Activated CD8-positive, alpha-beta memory T cell treated with anti-CD3 and anti-CD28 coated beads, Interleukin-2, amount 50 U/mL, for 24 hours (primary cell): ENCODE data around the gene IHH.
A peak's percentile ranks its signal among the peaks of the same experiment; 100 is the strongest.

Source experiments
- DNase-seq: peaks from one replicate; pipeline ENCODE4 v3.0.0-alpha.2; 2020; ENCODE audit errors: extremely low read depth

IHH gene

DNA sequence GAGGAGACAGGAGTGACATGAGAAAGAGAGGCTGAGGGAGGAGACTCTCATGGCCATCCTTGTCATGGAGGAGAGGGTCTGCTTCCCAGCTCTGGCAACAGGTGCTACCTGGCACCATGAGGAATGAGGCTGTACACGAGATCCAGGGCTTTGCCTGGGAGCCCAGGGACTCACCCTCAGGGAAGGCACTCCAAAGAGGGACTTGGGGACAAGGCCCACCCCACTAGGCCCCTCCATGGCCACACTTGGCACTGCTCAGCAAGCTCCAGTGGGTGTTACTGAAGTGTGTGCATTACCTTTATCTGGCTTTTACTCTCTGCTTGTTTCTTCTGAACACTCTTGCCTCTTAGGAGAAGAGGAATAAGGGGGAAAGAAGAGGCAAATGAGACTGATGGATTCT, 22.1 kb downstream of the IHH start:
- DNase-seq, result no peak

DNA sequence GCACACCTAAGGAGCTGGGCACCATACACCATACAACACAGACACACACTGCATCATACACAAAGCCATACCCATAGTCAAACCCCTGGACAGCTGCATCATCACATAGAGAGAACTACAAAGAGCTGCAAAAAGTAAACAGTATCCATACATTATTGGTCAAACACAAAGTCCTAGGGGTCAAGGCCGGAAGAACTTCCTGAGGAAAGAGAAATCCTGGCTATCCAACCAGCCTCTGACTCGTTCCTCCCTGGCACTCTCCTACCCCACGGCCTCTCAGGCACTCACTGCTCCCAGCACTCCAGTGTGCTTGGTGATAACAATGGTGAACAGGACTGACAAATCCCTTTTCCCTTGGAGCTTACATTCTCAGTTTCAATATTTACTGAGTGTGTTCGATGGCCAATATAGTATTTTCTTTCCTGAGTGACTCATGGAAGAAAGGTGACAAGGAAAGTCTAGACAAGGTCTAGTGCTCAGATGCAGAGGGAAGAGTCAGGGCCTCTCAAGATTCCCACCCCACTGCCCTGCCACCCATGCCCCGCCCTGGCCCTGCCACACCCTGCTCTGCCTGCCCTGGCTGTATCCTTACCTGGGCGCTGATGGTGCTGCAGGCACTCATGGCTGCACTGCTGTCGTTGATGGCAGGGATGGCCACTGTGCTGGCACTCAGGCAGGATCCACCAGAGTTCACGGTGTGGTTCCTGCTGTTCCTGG, 22.8 kb downstream of the IHH start:
- no peak for DNase-seq

DNA sequence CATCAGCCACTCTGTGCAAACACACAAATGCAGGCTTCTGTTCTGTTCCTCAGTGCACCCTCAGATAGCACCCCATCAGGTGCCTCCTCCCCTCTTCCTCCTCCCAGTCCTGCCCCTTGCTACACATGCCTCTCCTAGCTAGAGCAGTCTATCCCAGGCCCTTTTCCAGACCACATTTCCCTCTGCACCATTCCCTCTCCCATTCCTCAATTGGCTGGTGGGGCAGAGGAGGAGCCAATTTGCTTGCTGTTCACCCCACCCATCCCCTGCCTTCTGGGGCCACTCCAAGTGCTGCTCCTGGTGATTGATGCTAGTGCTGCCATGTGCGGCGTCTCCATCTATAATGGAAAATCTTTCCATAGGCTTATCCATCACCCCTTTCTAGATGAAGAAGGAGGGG, 24.8 kb downstream of the IHH start:
- no peak for DNase-seq

DNA sequence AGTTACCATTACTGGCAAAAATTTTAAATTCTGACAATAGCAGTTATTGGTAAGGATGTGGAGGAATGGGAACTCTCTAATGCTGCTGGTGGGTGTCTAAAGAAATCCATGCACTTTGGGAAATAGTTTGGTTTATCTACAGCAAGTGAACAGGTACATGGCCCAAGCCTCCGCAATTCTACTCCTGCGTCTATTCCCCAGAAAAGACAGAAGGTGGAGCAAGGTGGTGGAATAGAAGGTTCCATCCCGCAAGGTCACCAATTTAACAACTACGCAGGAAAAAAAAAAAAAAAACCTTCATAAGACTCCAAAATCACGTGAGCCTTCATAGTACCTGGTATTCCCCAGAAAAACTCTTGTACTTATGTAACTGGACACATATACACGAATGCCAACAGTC, 25.9 kb downstream of the IHH start:
- no peak for DNase-seq

DNA sequence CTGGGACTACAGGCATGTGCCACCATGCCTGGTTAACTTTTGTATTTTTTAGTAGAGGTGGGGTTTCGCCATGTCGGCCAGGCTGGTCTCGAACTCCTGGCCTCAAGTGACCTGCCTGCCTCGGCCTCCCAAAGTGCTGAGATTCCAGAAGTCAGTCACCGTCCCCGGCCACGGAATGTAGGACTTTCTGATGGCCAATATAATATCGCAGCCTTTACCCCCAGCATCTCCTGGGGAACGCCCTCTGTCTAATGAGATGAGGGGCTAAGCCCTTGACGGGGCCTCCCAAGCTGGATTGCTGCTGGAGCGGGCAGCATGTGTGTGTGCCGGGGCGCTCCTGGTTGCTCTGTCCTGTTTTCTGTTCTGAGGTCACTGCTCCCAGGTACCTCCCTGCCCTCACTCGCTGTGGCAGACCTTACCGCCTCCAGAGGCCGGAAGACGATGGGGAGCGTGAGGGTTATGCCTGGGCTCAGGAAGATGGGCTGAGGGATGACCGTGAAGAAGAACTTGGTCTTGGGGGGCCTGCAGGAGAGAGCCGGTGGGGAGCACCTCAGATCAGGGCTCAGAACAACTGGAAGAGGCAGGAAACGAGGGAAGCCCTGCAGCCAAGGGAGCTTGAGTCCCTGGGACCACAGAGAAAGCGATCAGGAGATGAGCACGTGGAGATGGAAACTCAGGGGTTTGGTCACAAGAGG, 28.5 kb downstream of the IHH start:
- no peak for DNase-seq

DNA sequence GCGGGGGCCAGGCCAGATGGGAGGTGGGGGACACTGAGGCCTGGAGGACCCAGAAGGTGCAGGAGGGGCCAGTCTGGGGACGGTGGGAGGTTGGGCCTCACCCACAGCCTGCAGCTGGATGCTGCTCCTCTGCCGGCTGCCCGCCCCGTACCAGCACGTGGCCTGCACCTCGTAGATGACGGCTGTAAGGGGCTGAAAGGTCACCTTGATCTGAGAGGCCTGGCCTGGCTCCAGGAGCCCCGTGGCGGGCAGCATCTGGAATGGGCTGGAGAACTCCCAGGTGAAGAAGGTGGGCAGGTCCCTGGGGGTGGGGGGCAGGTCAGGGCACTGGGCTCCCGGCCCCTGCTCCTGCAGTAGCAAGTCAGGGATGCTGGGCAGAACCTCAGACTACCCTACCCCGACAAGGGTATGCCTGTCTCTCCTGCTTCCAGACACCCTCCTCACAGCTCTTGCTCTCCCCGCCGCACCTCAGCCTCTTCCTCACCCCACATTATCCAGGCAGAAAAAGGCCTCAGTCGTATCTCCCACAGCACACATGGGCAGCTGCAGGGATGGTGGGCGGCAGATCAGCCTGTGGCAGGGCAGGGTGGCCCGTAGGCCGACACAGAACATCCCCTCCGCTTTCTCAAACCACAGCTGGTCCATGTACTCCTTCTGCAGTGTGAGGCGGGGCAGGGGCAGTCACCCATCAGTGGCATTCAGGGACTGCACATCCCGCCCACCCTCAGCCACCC, 29.5 kb downstream of the IHH start:
- DNase-seq, result no peak

DNA sequence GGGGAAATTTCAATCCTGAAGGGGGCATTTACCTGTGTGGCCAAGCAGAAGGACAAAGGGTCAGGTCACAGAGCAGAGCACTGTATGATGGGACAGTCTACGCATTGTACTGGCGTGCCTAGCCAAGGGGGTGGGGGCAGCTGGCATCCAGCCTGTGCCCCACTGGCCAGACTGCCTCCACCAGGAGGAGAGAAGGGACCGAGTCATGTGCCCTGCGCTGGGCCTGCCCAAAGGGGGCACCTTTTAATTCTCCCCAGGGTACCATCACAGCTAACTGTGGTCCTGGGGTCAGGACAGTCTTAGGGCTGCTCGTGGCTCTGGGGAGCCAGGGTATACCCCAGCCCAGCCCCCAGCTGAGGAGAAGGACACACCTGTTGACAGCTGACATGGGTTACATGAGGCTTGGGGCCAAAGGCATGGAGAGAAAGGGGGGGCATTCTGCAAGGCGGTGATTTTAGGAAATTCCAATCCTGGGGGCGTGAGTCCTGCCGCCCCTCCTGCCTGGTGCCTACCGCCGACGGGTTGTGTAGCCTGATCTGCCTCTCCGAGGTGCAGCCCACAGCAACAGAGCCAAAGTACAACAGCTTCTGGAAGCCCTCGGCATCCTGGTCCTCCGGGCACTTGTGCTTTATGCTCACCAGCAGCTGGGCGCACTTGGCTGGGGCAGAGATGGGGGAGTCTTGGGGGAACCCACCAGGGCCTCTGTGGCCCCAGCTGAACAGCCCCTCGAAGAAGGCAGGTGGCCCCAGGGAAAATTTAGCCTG, 30.4 kb downstream of the IHH start:
- DNase-seq, result no peak

DNA sequence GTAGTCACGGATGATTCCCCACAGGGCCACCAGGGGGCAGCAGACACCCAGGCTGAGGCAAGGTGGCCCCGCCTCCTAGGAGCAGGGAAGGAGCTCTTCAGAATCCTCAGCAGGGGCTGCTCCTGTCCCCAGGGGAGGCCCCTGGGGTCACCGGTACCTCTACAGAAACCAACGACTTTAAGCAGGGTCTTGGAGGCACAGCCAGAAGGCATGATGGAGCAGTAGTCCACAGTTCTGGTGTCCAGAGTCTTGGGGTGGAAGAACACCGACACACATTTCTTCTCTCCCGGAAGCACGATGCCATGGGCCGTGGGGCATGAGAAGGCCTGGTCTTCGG, 30.9 kb downstream of the IHH start:
- peak; percentile 42 for DNase-seq

DNA sequence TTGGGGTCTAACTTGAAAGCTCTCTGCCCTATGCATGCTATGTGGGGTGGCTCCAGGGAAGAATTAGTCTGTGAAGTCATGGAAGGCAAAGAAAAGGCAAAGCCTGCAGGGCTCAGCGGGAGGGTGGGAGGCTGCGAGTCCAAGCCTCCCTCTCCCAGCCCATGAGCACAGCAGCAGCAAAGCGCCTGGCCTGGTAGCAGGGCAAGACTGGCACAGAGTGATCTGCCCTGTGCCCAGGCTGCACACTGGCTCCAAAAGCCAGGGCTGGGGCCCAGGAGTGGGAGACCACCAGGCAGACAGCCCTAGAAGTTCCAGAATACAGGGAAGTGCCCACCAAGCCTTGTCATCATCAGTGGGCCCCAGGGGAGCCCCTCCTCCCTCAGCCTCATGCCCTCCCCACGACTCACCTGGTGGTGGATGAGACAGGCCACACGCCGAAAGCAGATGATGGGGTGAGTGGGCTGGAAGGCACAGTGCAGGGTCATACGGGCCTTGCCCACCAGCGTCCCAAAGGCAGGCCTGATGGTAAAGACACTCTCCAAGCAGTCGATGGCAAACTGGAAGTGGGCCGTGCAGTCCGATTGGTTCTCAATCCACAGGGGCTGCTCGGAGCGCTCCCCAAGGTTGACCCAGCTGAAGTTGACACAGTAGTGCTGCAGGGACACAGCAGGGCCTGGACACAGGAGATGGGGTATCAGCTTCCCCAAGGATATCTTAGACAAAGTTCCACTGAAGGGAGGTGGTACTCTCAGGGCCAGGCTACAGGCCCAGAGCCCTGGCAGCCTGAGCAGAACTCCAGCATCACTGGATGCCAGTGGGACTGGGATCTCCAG, 31.5 kb downstream of the IHH start:
- DNase-seq, result no peak

DNA sequence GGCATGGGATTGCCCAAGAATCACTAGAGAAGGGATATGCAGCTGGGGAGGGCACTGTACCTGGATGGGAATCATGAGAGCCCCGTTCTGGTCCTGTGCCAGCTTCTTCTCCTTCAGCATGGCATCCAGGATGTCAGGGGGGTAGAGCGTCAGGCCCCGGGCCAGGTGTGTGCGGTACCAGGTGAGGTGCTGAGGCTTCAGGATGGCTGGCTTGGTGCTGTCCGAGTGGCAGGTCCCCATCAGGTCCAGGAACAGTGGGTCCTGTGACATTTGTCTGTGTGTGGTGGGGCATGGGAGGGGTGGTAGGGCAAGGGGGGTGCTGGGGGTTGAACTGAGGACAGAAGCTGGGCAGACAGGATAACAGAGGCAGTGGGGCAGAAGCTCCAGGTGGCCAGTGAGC, 32.6 kb downstream of the IHH start:
- no peak for DNase-seq

DNA sequence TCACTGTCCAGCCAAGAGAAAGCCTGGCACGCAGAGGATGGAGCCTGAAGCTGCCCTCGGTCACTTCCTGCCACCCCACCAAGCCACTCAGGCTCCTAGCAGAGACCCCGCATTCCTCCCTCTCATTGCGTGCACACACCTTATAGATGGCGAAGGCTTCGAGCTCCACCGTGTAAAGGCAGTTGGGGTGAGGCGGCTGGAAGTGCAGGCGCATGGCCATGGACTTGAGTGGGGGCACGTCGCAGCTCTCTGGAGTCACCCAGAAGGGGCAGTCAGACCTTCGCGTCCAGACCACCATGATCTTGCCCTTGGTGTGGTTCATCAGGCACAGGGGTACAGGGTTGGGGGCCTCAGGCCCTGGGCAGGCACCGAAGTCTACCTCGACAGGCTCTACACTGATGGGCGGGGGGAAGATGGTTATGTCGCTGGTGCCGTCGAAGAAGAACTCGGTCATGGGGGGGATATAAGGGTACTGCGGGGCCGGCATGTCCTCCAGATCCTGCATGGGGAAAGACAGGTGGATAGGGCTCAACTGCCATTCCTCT, 33.1 kb downstream of the IHH start:
- no peak for DNase-seq

DNA sequence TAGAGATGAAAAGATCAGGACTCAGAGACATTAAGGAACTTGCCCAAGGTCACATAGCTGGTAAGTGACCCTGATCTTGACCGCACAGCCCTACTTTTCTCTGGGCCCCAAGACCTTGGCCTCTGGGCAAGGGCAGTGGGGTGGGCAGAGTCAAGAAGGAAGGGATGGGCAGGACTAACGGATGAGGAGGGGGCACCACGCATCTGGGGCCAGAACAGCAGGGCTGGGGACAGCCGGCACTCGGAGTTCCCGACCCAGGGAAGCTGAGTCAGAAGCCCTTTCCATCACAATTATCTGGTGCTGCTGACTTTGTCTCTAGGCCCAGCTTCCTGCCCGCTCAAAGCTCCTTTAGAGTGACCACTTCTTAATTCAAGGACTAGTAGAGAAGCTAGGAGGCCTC, 33.8 kb downstream of the IHH start:
- no peak for DNase-seq

DNA sequence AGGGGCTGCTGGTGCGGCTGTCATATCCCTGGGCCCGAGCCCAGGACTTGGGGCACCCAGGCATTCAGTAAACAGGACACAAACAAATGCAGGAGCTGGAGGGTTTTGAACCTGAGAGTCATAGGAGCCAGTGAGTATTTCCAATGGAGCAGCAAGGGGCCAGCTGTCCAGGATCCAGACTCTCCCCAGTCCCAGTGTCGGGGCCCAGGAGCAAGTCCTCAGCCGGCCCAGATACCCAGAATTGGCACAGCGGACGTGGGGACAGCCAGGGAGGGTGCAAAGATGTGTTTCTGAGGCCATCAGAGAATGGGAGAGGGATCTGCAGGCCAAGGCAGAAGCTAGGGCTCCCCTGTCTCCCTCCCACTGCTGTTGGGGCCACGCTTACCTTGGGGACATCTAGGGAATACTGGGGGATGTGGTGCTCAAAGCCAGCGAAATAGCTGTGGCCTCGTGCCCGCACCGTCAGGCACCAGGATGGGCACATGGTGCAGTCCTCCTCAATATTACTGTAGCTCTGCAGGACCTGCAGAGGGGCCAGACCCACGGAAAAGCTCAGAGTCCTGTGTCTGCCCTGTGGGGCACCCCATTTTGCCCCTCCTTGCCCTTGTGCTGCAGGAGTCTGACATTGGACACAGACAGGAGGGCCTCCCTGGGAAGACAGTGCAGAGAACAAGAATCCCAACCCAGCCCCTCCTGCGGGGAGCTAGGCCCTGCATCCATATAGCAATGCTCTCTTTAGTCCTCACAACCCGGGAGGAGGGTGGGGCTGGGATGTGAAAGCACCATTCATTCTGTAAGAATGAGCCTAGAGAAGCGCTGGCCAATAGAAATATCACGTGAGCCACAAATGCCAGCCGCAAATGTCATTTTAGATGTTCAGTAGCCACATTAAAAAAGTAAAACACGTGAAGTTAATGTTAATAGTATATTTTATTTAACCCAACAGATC, 34.8 kb downstream of the IHH start:
- DNase-seq, result no peak

DNA sequence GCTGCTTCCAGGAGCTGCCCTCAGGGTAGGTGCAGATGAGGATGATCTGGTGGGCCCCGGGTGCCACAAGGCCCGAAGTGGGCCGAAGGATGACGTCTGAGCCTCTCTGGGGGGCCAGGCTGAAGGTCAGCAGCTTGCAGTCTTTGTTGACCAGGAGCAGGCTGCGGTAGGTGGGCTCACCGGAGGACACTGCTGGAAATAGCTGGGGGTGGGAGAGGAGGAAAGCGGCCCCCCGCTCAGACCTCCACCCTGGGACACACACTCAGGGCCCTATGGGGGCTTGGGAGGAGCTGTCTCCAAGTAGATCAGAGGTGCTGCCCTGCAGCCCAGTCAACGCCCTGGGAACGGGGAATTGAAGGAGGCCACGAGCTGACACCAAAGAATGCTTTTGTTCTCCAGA, 36.7 kb downstream of the IHH start:
- no peak for DNase-seq

DNA sequence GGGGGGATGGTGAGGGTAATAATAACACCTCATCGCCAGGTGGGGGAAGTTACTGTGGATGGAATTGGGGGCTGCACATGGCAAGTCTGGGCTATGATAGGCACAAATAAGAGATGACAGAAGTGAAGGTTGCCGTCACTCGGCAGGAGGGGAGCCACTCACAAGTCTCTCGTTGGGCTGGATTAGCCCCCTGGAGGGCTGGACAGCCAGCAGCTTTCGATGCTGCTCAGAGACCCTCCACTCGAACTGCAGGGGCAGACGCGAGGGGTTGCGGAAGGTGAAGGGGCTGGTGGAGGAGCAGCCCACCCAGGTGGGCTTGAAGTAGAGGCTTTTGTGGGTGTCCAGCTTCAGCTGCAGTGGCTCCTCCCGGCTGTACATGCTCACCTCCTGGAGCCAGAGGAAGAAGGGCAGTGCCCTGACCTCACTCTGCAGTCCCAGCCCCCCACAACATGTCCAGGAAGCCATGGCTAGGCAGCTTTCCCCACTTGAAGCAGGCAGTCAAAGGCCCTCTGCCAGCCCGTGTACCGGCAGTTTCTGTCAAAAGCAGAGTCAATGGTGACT, 37.6 kb downstream of the IHH start:
- no peak for DNase-seq

DNA sequence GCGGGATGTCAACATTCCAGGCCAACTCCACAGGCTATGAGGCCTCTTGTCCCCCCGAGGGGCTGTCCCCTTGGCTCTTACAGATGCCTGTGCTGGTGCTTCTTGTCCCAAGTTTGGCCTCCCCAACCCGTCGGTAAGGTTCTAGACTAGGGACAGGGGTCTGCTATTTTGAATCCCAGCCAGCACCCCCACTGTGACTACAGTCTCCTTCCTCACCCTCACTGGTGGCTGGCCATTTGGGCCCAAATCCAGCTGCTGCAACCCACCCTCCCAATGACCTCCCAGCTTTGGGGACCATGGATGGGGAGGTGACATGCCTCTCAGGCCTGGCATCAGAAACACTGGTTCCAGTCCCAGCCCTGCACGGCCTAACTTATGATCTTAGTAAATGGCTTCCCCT, 38.1 kb downstream of the IHH start:
- DNase-seq, result no peak

DNA sequence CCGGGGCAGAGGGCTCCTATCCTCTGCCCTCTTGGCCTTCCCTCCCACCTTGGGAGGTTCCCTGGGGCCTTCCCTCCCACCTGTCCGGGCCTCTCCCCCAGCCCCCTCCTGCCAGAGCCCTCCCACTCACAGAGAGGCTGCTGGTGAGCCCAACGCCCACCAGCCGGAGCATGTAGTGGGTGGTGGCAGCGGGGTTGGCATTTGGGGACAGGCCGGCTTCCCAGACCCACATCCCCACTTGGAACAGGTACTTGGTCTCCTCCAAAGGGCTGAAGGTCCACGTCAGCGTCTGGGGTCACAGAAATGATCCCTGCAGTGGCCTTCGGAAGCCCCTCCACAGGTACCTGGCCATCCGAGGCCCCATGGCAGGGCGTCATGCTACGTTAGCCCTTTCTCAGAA, 38.7 kb downstream of the IHH start:
- no peak for DNase-seq

DNA sequence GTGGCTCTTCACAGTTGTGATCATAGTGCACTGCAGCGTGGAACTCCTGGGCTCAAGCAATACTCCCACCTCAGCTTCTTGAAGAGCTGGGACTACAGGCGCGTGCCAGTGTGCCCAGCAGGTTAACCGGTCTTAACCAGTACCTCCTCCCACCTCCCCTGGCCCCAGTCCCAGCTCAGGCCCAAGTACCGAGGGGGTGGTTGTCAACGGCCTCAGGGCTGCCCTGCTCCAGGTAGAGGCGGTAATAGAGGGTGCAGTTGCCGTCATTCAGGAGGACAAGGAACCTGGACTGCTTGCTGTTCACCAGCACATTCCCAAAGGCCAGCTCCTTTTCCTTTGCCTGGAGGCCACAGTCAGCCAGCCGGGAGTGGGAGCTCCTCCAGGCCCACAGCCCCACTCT, 39.1 kb downstream of the IHH start:
- no peak for DNase-seq

DNA sequence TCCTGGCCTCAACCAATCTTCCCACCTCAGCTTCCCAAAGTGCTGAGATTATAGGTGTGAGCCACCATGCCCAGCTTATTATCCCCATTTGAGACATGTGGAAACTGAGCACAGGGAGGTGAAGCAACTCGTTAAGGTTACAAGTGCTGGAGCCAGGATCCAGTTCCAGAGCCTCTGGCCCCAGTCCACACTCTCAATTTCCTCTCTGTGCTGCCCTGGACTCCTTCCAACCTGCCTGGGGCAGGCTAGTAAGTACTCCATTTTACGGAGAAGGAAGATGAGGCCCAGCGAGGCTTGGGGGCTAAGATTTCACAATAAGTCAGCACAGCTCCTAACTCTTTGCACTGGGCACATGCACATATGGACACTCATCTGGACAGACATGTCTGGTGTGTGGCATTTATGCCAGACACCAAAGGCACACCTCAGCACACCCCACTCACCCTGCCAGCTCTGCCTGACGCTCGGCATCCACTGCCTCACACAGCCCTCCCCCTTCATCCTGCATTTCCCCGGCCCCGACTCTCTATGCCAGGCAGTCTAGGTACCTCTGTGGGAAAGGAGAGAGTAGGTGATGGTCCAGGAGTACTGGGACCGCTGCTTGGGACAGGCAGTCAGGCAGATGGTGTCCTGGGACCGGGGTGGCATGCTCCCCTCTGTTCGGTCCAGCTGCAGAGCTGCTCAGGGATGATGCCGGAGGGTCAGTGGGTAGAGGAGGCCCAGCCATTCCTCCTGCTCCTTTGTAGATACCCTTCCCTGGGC, 39.9 kb downstream of the IHH start:
- DNase-seq, result no peak
